ENCODE results near the gene ZKSCAN4.

Gene ZKSCAN4

GRCh38 chr6:28281288-28282064 is 29.4 kb upstream of the ZKSCAN4 start, which contains the start of gene PGBD1:
Gene PGBD1, plus strand, starts transcription at chr6:28281572. Its CDS starts 2,242 bp downstream, at chr6:28283814.
- no peak for TF ChIP-seq CTCF (IDR thresholded peaks at IDR 0.05; ENCODE audit: low read depth, low read length)
- peak; percentile 90 for DNase-seq
- peak within 1 kb of the TSS; percentile 95 for H3K4me3 ChIP-seq (ENCODE audit: low read depth, low read length)
- H3K36me3 ChIP-seq: peaks cover 26% of the 10 kb centered on the region
- no peaks in the 10 kb centered on the region for H3K4me1 ChIP-seq
- H3K27me3 ChIP-seq: no peaks in the 10 kb centered on the region
- no peaks in the 10 kb centered on the region for H3K9me3 ChIP-seq

- no peak for TF ChIP-seq CTCF (IDR thresholded peaks at IDR 0.05; ENCODE audit: low read depth, low read length)
- Histone ChIP-seq H3K27me3 (no peaks in the 10 kb centered on the region), H3K4me1 (no peaks in the 10 kb centered on the region), H3K9me3 (no peaks in the 10 kb centered on the region), H3K36me3 (peaks cover 23% of the 10 kb centered on the region), H3K4me3 (ENCODE audit: low read depth, low read length) (peak overlapping the region; percentile 95)
- DNase-seq: no peak
Observed at GRCh38 chr6:28280595-28281287, 28.7 kb upstream of the ZKSCAN4 start.

GRCh38 chr6:28277746-28278145 is 25.7 kb upstream of the ZKSCAN4 start:
- peaks cover 14% of the 10 kb centered on the region for H3K36me3 ChIP-seq
- TF ChIP-seq CTCF (IDR thresholded peaks at IDR 0.05; ENCODE audit: low read depth, low read length): no peak
- no peak for DNase-seq

GRCh38 chr6:28274888-28275287 is 22.8 kb upstream of the ZKSCAN4 start:
- H3K27me3 ChIP-seq: no peaks in the 10 kb centered on the region
- DNase-seq: no peak
- no peak overlapping the region for H3K4me3 ChIP-seq (ENCODE audit: low read depth, low read length)
- H3K4me1 ChIP-seq: no peaks in the 10 kb centered on the region
- H3K36me3 ChIP-seq: peaks cover 14% of the 10 kb centered on the region
- no peak for TF ChIP-seq CTCF (IDR thresholded peaks at IDR 0.05; ENCODE audit: low read depth, low read length)
- no peaks in the 10 kb centered on the region for H3K9me3 ChIP-seq

More at GRCh38 chr6:28277746-28278145, 25.7 kb upstream of the ZKSCAN4 start:
- no peaks in the 10 kb centered on the region for H3K4me1 ChIP-seq
- no peaks in the 10 kb centered on the region for H3K27me3 ChIP-seq
- no peak overlapping the region for H3K4me3 ChIP-seq (ENCODE audit: low read depth, low read length)
- H3K9me3 ChIP-seq: no peaks in the 10 kb centered on the region

GRCh38 chr6:28269492-28269891 is 17.4 kb upstream of the ZKSCAN4 start:
- no peak for DNase-seq
- H3K36me3 ChIP-seq: peaks cover 8% of the 10 kb centered on the region
- no peak for TF ChIP-seq CTCF (IDR thresholded peaks at IDR 0.05; ENCODE audit: low read depth, low read length)
- no peaks in the 10 kb centered on the region for H3K4me1 ChIP-seq
- no peak overlapping the region for H3K4me3 ChIP-seq (ENCODE audit: low read depth, low read length)
- no peaks in the 10 kb centered on the region for H3K27me3 ChIP-seq
- H3K9me3 ChIP-seq: no peaks in the 10 kb centered on the region

GRCh38 chr6:28267695-28268059 is 15.6 kb upstream of the ZKSCAN4 start:
- no peak for DNase-seq
- TF ChIP-seq CTCF (IDR thresholded peaks at IDR 0.05; ENCODE audit: low read depth, low read length): no peak
- Histone ChIP-seq H3K4me3 (ENCODE audit: low read depth, low read length) (peak overlapping the region; percentile 95), H3K27me3 (no peaks in the 10 kb centered on the region), H3K4me1 (no peaks in the 10 kb centered on the region), H3K9me3 (no peaks in the 10 kb centered on the region), H3K36me3 (no peaks in the 10 kb centered on the region; the same call in none of the 2 replicates)
